ENCODE measurements around the gene CALML3.
"Not testable (repeated sequence)": the region's sequence is repeated elsewhere in the genome, so short reads cannot be mapped to it uniquely, and the experiment has no call there.

CALML3 gene

GRCh38 chr10:5559022-5559421, 34.3 kb downstream of the CALML3 start:
- DNase-seq, result not testable (repeated sequence)

GRCh38 chr10:5559642-5560141, 34.9 kb downstream of the CALML3 start:
- no peak for DNase-seq

DNA sequence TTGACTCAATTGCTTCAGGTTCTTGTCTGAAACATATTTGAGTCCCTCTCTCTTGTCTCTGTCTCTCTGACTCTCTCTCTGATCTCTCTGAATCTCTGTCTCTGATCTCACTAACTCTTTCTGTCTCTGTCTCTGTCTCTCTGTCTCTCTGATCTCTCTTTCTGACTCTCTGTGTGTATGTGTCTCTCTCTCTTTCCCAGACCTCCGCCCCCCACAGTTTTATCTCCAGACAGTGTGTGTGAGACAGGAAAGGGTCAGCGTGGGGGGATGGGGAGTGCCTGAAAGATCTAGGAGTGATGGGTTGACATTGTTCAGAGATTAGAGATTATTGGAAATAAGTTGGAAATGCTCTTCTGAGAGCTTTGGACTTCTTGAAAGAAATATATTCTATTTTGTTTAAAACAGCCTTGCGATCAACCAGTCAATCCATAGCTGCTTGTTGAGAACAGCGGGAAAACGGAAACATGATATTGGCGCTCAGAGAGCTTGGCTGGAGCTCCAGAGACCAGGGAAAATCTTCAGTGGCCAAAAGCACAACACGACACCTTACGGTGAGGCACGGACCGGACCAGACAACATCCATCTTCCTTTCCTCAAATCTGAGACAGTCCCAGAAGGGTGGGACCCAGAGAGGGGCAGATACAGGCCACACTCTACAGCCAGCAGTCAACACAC, 35.5 kb downstream of the CALML3 start:
- DNase-seq, result no peak

- DNase-seq, result no peak
These were observed 36.3 kb downstream of the CALML3 start for GRCh38 chr10:5560817-5561703.

- DNase-seq, result no peak
These were observed 37.2 kb downstream of the CALML3 start for GRCh38 chr10:5561704-5562645.

- DNase-seq, result no peak
These were observed 38.7 kb downstream of the CALML3 start for GRCh38 chr10:5563321-5563961.

DNA sequence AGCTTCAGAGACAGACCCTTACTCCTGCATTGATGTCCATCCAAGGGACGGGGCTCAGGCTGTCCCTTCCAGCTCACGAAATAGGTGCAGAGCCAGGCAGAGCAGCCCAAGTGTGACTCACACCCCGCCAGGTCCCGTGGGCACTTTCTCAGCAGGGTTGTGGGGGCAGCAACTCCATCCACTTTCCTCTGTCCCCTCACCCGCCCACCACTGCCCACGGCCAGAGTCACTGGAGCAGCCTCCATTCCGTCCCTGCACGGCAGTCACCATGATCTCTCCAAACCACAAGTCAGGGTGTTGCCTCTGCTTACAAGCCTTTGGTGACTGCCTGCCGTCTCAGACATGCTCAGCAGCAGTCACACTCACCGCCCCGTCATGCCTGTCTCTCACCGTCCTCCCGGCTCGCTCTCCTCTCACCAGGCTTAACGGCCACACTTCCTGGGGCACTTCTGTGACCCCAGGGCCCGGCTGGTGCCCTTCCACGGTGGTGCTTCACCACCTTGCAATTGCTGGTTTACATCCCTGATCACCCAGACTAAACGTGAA, 39.3 kb downstream of the CALML3 start:
- DNase-seq, result no peak

DNA sequence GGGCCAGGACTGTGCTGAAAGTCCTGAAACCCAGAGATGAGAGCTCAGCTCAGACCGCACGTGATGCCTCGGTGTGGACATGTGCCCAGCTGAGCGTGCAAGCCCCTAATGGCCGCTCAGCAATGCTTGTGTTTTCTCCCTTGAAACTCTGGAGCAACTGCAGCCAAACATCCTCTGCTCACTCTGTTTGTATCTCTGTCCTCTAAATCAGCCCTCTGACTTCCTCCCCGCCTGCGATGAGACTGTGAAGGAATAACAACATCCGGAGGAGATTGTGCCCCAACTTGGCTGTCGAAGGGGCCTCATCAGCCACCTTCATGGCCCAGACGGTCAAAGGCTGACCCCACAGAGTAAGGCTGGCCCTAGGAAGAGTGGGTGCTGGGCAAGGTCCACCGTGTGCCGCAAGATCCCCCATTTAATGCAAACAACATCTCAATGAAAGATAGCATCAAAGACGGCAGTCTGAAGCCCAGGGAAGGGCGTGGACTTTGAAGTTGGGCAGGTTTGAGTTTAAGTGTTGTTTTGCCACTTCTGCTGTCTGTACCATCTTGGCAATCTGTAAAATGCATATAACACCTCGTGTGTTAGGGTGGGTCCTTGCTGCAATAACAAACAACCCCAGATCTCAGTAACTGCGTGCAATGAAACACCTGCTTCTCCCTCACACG, 39.9 kb downstream of the CALML3 start:
- no peak for DNase-seq

DNA sequence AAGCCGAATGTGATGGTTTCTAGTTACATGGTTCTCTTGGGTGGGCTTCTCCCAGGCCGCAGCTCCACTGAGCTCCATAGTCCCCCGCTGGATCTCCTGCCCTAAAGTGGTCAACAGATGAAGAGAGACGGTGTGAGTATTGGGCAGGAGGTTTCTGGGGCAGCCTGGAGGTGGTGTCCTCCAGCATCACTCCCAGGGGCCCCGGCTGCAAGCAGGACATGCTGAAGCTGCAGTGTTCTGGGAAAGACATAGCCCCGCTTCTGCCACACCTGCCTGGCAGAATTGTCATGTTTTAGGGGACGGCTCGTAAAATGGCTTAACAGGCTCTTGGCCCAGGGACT, 40.4 kb downstream of the CALML3 start:
- no peak for DNase-seq

DNA sequence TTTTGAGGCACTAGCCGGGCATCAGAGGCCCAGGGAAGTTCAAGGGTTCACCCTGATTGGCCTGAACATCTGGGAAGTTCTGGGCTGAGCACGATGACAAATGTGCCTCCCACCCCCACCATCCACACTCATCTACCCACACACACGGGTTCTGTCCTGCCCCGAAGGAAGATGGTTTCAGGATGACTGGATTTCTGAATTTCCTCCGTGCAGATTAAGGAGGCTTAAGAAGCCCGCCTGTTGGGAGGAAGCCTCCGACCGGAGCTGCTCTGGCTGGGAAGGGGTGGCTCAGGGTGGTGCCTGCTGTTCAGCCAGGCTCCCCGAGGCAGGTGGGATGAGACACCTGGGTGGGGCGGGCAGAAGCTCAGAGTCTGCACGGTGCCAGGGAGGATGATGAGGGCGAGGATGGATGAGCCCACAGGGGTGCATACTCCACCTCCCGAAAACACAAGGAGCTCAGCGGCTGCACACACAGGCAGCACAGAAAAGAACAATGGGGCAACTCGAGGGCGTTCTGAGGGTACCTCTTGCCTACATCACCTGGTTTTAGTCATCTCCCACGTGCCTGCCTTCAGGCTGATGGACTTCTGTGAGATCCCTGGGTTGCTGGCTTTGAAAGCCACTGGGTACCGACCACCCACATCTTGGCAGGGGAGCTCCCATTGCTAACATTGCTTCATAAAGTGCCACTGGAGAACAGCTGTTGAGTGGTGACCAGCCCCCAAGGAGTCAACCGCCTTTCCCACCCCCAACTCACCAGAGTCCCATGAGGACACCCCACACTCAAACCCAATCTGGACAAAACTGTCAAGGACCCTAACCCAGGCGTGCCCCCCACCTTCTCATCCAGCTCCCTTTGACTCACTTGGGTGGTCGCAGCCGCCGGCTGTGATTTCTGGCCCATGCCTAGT, 41.2 kb downstream of the CALML3 start:
- no peak for DNase-seq

- no peak for DNase-seq
These were observed 41.9 kb downstream of the CALML3 start for GRCh38 chr10:5566614-5567013.

GRCh38 chr10:5567477-5567876, 42.7 kb downstream of the CALML3 start:
- DNase-seq, result no peak

DNA sequence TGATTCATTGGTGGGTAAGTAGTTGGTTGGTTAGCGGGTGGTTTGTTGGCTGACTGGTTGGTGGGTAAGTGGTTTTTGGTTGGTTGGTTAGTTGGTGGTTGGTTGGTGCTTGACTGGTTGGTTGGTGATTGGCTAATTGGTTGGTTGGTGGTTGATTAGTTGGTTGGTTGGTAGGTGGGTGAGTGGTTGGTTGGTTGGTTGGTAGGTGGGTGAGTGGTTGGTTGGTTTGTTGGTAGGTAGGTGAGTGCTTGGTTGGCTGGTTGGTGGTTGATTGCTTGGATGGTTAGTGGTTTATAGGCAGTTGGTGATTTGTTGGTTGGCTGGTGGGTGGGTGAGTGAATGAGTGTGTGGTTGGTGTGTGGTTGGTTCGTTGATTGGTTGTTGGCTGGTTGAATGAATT, 44.2 kb downstream of the CALML3 start:
- no peak for DNase-seq

DNA sequence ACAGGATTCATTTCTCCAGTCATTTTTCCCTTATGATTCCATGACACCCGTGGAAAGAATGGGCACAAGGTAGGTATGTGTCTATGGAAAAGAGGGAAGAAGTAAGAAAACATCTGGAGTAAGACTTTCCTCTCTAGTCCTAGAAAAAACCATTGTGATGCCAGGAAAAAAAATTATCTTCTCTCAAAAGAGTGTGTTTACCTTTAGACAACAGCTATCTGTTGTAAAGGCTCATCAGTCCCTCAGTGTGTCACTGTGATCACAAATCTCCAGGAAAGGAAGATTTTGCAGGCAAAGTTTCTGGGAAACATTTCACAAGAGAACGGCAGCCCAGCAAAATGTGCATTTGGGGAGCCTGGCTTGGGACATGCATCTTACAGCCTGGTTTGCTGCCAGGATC, 44.8 kb downstream of the CALML3 start:
- no peak for DNase-seq

DNA sequence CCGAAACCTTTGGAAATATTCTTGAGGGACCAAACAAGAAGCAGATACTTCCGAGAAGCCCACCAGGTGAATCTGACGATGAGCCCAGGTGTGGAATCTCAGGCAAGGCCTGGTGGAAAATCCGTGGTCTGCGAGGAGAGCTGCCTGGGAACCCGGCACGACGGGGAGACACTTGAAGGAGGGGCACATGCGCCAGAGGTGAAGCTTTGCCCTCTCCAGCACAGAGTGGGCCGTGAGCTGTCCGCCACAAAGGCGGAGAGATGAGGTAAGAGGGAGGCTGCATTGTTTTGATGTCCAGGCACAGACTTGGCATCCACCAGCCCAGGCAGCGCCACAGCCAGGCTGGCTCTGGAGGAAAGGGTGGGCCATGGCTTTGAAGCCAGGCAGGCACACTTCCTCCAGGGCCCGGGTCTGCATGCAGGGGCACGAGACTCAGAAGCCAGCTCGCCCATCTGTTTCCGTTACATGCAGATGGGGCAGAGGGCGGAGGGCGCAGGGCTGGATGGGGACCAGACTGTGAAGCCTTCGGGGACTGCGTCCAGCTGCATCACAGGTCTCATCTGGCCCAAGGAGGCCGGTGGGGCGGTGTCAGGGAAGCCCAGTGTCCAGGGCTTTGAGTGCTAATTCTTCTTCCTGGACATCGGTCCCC, 45.4 kb downstream of the CALML3 start:
- no peak for DNase-seq

DNA sequence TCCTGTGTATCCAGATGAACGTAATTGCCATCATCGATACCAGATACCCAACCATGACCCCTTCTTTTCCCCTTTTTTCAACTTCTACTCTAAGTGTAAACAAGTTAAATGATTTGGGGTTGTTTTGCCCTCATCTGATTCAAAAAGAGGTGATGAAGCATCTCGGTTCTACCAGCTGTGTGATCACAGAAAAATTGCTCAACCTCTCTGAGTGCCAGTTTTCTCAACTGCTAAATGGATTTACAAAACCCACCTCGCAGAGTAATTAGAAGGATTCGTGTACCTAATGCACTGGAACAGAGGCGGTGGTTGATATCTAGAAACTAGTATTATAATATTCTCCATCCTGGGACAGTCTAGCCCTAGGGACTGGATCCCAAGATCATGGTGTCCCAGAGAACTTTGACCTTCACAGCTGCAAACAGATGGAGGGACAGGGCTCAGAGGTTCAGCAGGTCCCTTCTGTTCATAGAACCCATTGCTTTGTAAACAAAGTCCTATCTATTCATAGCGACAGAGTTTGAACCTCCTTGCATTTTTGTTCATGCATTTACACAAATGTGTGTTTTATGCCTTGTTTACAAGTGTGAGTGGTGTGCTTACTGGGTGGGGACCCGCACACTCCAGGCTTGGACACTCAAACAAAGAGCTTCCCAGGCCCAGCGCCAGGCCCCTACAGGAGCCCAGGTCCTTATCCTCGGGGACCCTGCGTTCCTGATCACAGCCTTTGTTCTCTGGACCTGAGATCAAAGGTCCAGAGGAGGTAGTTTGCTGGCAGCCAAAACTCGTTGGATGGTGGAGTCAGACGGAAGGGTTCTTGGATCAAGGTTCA, 46.4 kb downstream of the CALML3 start:
- no peak for DNase-seq

DNA sequence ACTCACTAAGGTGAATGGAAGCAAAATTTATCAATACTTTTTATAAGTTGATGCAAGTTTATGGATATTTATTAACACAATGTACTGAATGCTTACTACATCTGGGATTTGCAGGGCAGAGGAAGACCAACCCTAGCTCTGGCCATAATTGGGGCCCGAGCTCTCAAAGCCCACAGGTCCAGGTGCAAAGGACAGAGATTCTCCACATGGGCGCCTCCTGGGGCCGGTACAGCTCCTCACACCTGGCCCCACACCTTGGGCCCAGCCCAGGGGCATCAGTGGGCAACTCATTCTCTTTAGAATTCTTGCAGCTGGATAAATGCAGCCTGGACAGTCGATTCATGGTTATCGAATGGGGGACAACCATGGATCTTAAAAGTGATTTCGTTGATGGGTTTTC, 47.1 kb downstream of the CALML3 start:
- DNase-seq, result no peak

- no peak for DNase-seq
These were observed 48.7 kb downstream of the CALML3 start for GRCh38 chr10:5573319-5573950.
